HCT116 (cell line): ENCODE measurements around the gene LHPP. TPM values are rescaled to one million over a fixed set of nuclear protein-coding genes. Genes with fewer than 3 reads are reported as not detected.

Experiments used
- ATAC-seq: fragments of 200-7000 bp; cut with Tn5 transposase; 2 replicates; pipeline ENCODE4 v1.9.1; 2020; ENCODE audit warnings: mild to moderate bottlenecking, moderate library complexity
- BruUV-seq: library from RNA; stranded (reverse); fragments of 400-500 nt; replicated peaks from 2 replicates; lab custom pipeline; 2021; lab: Mats Ljungman, UMichigan
- CTCF ChIA-PET: fragments of 300-600 bp; sonication (Branson Sonifier 250); formaldehyde crosslinking; loops from one replicate; lab custom pipeline; 2021; ENCODE audit warnings: antibody characterized with exemption; lab: Charles Lee
- POLR2A ChIA-PET: fragments of 300-600, 350-600 bp; sonication (Branson Sonifier 250); formaldehyde crosslinking; loops from one replicate; lab custom pipeline; 2021; ENCODE audit warnings: antibody characterized with exemption; lab: Charles Lee
- RAD21 ChIA-PET, 2 experiments: fragments of 300-600 bp; sonication (Branson Sonifier 250); formaldehyde crosslinking; loops; one replicate each; lab custom pipeline; 2023; ENCODE audit warnings: low total read pairs in 2 of 2; ENCODE audit not compliant: uncharacterized antibody in 2 of 2, unreplicated experiment in 2 of 2, low non-redundant PET in 1 of 2; lab: Charles Lee
- DNase-seq: peaks from one replicate; pipeline ENCODE4 v3.0.0-alpha.2; 2010; ENCODE audit warnings: low read depth, low spot score
- H2AFZ ChIP-seq: fragments of 200-600 bp; shearing (Covaris generic), sonication (generic); 2 replicates; pipeline ENCODE4 v1.6.1; 2017; ENCODE audit warnings: low read depth, mixed run types, mixed read lengths, antibody characterized with exemption, low read length; ENCODE audit not compliant: poor library complexity, severe bottlenecking
- H3K27ac ChIP-seq: 2 replicates; pipeline ENCODE4 v1.5.1; 2012; ENCODE audit warnings: low read depth, low read length
- H3K27me3 ChIP-seq: fragments of 200-600 bp; sonication (generic); 2 replicates; pipeline ENCODE4 v1.6.1; 2016; ENCODE audit warnings: mixed run types, low read length, mixed read lengths; ENCODE audit not compliant: insufficient read depth
- H3K36me3 ChIP-seq, 2 experiments: fragments of 200-500 bp in 1 of 2; fragments of 200-600 bp in 1 of 2; sonication (Bioruptor generic) in 1 of 2; sonication (generic) in 1 of 2; 2 replicates each; pipeline versions ENCODE4 v1.5.1 to v1.6.1; 2014 to 2016; ENCODE audit warnings: low read length in 2 of 2, inconsistent platforms in 1 of 2, mixed read lengths in 1 of 2, mixed run types in 1 of 2; ENCODE audit not compliant: insufficient read depth in 2 of 2, control insufficient read depth in 1 of 2
- H3K4me1 ChIP-seq, 2 experiments: fragments of 200-600 bp in 1 of 2; sonication (generic) in 1 of 2; 2 replicates each; pipeline versions ENCODE4 v1.5.1 to v1.6.1; 2012 to 2017; ENCODE audit warnings: low read length in 2 of 2, inconsistent platforms in 1 of 2, mild to moderate bottlenecking in 1 of 2, mixed read lengths in 1 of 2, mixed run types in 1 of 2, moderate library complexity in 1 of 2; ENCODE audit not compliant: insufficient read depth in 2 of 2, control insufficient read depth in 1 of 2
- H3K4me2 ChIP-seq: fragments of 200-600 bp; sonication (generic); 2 replicates; pipeline ENCODE4 v1.6.1; 2017; ENCODE audit warnings: mixed run types, low read length, mixed read lengths
- H3K4me3 ChIP-seq, 2 experiments: fragments of 200-600 bp in 1 of 2; sonication (generic) in 1 of 2; replicated peaks in 1 of 2; 2 replicates each; pipeline ENCODE4 v1.5.1; 2011 to 2016; ENCODE audit warnings: low read length in 2 of 2, control low read depth in 1 of 2, low read depth in 1 of 2, mild to moderate bottlenecking in 1 of 2, mixed read lengths in 1 of 2, mixed run types in 1 of 2
- H3K79me2 ChIP-seq: fragments of 200-600 bp; sonication (generic); 2 replicates; pipeline ENCODE4 v1.6.1; 2017; ENCODE audit warnings: mild to moderate bottlenecking, mixed run types, low read length, moderate library complexity, mixed read lengths; ENCODE audit not compliant: insufficient read depth
- H3K9ac ChIP-seq: fragments of 200-600 bp; sonication (generic); 2 replicates; pipeline ENCODE4 v1.6.1; 2016; ENCODE audit warnings: low read length, mixed read lengths
- H3K9me2 ChIP-seq: fragments of 200-600 bp; sonication (generic), shearing (Covaris generic); 2 replicates; pipeline ENCODE4 v1.6.1; 2017; ENCODE audit warnings: mixed run types, mild to moderate bottlenecking, moderate library complexity; ENCODE audit not compliant: insufficient read depth
- H3K9me3 ChIP-seq, 2 experiments: fragments of 200-500 bp in 1 of 2; fragments of 200-600 bp in 1 of 2; sonication (Bioruptor generic) in 1 of 2; sonication (generic) in 1 of 2; 2 replicates each; pipeline ENCODE4 v1.6.1; 2014 to 2017; ENCODE audit warnings: low read length in 2 of 2, mixed read lengths in 2 of 2, inconsistent platforms in 1 of 2, low read depth in 1 of 2, mild to moderate bottlenecking in 1 of 2, mixed run types in 1 of 2, moderate library complexity in 1 of 2; ENCODE audit not compliant: control insufficient read depth in 1 of 2, insufficient read depth in 1 of 2
- H4K20me1 ChIP-seq: fragments of 200-600 bp; sonication (generic), shearing (Covaris generic); 2 replicates; pipeline ENCODE4 v1.6.1; 2017; ENCODE audit warnings: mixed run types, mild to moderate bottlenecking, moderate library complexity; ENCODE audit not compliant: insufficient read depth
- CBX3 ChIP-seq: IDR thresholded peaks from 2 replicates; pipeline ENCODE4 v1.6.1; 2012; ENCODE audit warnings: low read depth
- CEBPB ChIP-seq: IDR thresholded peaks from 2 replicates; pipeline ENCODE4 v1.6.1; 2012; ENCODE audit warnings: low read depth
- EGR1 ChIP-seq: IDR thresholded peaks from 2 replicates; pipeline ENCODE4 v1.6.1; 2012; ENCODE audit warnings: low read depth
- ELF1 ChIP-seq: IDR thresholded peaks from 2 replicates; pipeline ENCODE4 v1.6.1; 2012; ENCODE audit warnings: low read depth, borderline replicate concordance
- EZH2 ChIP-seq: fragments of 200-600 bp; sonication (generic); IDR thresholded peaks from 2 replicates; pipeline ENCODE4 v1.6.1; 2017; ENCODE audit warnings: antibody characterized with exemption, mixed run types
- FOSL1 ChIP-seq: IDR thresholded peaks from 2 replicates; pipeline ENCODE4 v1.6.1; 2012; ENCODE audit warnings: low read depth
- JUND ChIP-seq: IDR thresholded peaks from 2 replicates; pipeline ENCODE4 v1.6.1; 2012
- POLR2AphosphoS5 ChIP-seq: IDR thresholded peaks from 2 replicates; pipeline ENCODE4 v1.6.1; 2011; ENCODE audit warnings: mild to moderate bottlenecking, low read depth, low read length, moderate library complexity
- RAD21 ChIP-seq: IDR thresholded peaks from 2 replicates; pipeline ENCODE4 v1.6.1; 2012; ENCODE audit warnings: low read depth, mild to moderate bottlenecking
- SRF ChIP-seq: IDR thresholded peaks from 2 replicates; pipeline ENCODE4 v1.6.1; 2012; ENCODE audit warnings: low read depth
- ZFX ChIP-seq: fragments of 450-650 bp; IDR thresholded peaks from 2 replicates; pipeline ENCODE4 v1.6.1; 2017
- ZNF274 ChIP-seq: fragments of 200-500 bp; sonication (Bioruptor generic); IDR thresholded peaks from 2 replicates; pipeline ENCODE4 v1.6.1; 2014; ENCODE audit warnings: mild to moderate bottlenecking, low read depth, low read length, inconsistent platforms
- intact Hi-C: fragments of 100-400 bp; cut with micrococcal nuclease; formaldehyde crosslinking; loops from 2 replicates; pipeline ENCODE4 v1.10.0; 2022
- total RNA-seq: library from RNA; stranded (reverse); gene quantifications from one replicate; pipeline ENCODE4 v1.2.1, GENCODE V29; 2021; ENCODE audit not compliant: unreplicated experiment
- TF ChIP-seq, protein P1 (sequence below): IDR thresholded peaks from 2 replicates; pipeline ENCODE4 v1.6.1; 2012; ENCODE audit warnings: low read depth
- TF ChIP-seq, protein P2 (sequence below): IDR thresholded peaks from 2 replicates; pipeline ENCODE4 v1.6.1; 2012
- TF ChIP-seq, protein P3 (sequence below), 3 experiments: fragments of 200-600 bp in 1 of 3; sonication (generic) in 1 of 3; IDR thresholded peaks in 2 of 3; conservative IDR thresholded peaks in 1 of 3; 2 replicates each; pipeline ENCODE4 v1.5.1; 2012 to 2017; ENCODE audit warnings: low read depth in 2 of 3, low read length in 2 of 3, antibody characterized with exemption in 1 of 3, borderline replicate concordance in 1 of 3, control low read depth in 1 of 3, mild to moderate bottlenecking in 1 of 3, mixed read lengths in 1 of 3, mixed run types in 1 of 3, moderate library complexity in 1 of 3; ENCODE audit not compliant: insufficient read depth in 1 of 3
- TF ChIP-seq, protein P4 (sequence below): IDR thresholded peaks from 2 replicates; pipeline ENCODE4 v1.6.1; 2011; ENCODE audit warnings: mild to moderate bottlenecking, low read length, moderate library complexity; ENCODE audit not compliant: insufficient replicate concordance; ENCODE audit errors: extremely low read depth

Gene LHPP
- total RNA-seq, 1 experiment from 2014 or later: 45.8 TPM

DNA sequence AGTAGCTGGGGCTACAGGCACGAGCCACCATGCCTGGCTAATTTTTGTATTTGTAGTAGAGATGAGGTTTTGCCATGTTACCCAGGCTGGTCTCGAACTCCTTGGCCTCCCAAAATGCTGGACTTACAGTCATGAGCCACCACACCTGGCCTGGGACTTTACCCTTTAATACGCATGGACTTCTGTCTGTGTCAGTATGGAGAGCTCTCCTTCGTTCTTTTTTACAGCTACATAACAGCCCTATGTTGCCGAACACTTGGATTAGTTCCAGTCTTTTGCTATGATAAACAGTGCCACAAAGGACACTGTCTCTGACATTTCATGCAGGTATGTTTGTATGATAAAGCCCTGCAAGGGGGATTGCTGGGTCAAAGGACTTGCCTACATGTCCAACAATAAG is 32.0 kb upstream of the LHPP start (continued):
- TF ChIP-seq, protein P1, sequence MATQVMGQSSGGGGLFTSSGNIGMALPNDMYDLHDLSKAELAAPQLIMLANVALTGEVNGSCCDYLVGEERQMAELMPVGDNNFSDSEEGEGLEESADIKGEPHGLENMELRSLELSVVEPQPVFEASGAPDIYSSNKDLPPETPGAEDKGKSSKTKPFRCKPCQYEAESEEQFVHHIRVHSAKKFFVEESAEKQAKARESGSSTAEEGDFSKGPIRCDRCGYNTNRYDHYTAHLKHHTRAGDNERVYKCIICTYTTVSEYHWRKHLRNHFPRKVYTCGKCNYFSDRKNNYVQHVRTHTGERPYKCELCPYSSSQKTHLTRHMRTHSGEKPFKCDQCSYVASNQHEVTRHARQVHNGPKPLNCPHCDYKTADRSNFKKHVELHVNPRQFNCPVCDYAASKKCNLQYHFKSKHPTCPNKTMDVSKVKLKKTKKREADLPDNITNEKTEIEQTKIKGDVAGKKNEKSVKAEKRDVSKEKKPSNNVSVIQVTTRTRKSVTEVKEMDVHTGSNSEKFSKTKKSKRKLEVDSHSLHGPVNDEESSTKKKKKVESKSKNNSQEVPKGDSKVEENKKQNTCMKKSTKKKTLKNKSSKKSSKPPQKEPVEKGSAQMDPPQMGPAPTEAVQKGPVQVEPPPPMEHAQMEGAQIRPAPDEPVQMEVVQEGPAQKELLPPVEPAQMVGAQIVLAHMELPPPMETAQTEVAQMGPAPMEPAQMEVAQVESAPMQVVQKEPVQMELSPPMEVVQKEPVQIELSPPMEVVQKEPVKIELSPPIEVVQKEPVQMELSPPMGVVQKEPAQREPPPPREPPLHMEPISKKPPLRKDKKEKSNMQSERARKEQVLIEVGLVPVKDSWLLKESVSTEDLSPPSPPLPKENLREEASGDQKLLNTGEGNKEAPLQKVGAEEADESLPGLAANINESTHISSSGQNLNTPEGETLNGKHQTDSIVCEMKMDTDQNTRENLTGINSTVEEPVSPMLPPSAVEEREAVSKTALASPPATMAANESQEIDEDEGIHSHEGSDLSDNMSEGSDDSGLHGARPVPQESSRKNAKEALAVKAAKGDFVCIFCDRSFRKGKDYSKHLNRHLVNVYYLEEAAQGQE: no peak
- TF ChIP-seq RAD21 (no peak), ZNF274 (no peak), JUND (no peak), CEBPB (no peak)
- TF ChIP-seq, protein P2, sequence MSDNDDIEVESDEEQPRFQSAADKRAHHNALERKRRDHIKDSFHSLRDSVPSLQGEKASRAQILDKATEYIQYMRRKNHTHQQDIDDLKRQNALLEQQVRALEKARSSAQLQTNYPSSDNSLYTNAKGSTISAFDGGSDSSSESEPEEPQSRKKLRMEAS: no peak

DNA sequence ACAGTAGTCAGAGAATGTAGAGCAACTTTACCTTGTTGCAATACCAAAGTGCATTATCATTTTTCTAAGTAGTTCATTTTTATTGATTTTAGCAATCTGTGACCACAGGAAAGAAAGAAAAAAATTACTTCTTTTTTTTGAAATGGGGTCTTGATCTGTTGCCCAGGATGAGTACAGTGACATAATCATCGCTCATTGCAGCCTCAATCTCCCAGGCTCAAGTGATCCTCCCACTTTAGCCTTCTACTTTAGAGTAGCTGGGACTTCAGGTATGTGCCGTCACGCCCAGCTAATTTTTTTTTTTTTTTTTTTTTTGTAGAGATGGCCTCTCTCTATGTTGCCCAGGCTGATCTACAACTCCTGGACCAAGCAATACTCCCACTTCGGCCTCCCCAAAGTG is 31.5 kb upstream of the LHPP start:
- H3K4me2 ChIP-seq: no peak overlapping the region
- ChIA-PET RAD21 (no interaction called here), CTCF (no interaction called here), POLR2A (interaction anchor here (1.4 kb wide), 1 partner anchor 11 kb away, joined by 6 read pairs; the partner anchor contains the start of gene OAT)
- H3K36me3 ChIP-seq: no peaks in the 10 kb centered on the region
- intact Hi-C loops: no loop called here
- no peak overlapping the region for H3K4me3 ChIP-seq
- H3K79me2 ChIP-seq: no peaks in the 10 kb centered on the region
- H2AFZ ChIP-seq: no peak overlapping the region
- no peak overlapping the region for H3K27ac ChIP-seq
- H3K9ac ChIP-seq: no peak overlapping the region
- ATAC-seq: no peak
- H3K9me2 ChIP-seq: no peaks in the 10 kb centered on the region
- H3K9me3 ChIP-seq: no peaks in the 10 kb centered on the region
- H3K4me1 ChIP-seq: peaks cover 0 to under 1% of the 10 kb centered on the region in 2 experiments; a peak in 1 of 4 replicates
- H4K20me1 ChIP-seq: no peaks in the 10 kb centered on the region
- no peaks in the 10 kb centered on the region for H3K27me3 ChIP-seq
- BruUV-seq: no TSS peak
- no peak for DNase-seq
- no peak for TF ChIP-seq SRF
- TF ChIP-seq, protein P3, sequence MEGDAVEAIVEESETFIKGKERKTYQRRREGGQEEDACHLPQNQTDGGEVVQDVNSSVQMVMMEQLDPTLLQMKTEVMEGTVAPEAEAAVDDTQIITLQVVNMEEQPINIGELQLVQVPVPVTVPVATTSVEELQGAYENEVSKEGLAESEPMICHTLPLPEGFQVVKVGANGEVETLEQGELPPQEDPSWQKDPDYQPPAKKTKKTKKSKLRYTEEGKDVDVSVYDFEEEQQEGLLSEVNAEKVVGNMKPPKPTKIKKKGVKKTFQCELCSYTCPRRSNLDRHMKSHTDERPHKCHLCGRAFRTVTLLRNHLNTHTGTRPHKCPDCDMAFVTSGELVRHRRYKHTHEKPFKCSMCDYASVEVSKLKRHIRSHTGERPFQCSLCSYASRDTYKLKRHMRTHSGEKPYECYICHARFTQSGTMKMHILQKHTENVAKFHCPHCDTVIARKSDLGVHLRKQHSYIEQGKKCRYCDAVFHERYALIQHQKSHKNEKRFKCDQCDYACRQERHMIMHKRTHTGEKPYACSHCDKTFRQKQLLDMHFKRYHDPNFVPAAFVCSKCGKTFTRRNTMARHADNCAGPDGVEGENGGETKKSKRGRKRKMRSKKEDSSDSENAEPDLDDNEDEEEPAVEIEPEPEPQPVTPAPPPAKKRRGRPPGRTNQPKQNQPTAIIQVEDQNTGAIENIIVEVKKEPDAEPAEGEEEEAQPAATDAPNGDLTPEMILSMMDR (IDR thresholded peaks at IDR 0.05 in 2 of 3, conservative IDR thresholded peaks at IDR 0.05 in 1 of 3; ENCODE audit: borderline replicate concordance in 1 of 3, insufficient read depth in 1 of 3, low read depth in 2 of 3, low read length in 2 of 3): no peak
- TF ChIP-seq ZNF274: no peak
- no peak for TF ChIP-seq CEBPB
- no peak for TF ChIP-seq POLR2AphosphoS5
- TF ChIP-seq RAD21: no peak
- TF ChIP-seq ELF1: no peak
- no peak for TF ChIP-seq EGR1
- TF ChIP-seq FOSL1: no peak
- TF ChIP-seq EZH2: no peak
- TF ChIP-seq ZFX: no peak
- TF ChIP-seq CBX3: no peak
- TF ChIP-seq, protein P4, sequence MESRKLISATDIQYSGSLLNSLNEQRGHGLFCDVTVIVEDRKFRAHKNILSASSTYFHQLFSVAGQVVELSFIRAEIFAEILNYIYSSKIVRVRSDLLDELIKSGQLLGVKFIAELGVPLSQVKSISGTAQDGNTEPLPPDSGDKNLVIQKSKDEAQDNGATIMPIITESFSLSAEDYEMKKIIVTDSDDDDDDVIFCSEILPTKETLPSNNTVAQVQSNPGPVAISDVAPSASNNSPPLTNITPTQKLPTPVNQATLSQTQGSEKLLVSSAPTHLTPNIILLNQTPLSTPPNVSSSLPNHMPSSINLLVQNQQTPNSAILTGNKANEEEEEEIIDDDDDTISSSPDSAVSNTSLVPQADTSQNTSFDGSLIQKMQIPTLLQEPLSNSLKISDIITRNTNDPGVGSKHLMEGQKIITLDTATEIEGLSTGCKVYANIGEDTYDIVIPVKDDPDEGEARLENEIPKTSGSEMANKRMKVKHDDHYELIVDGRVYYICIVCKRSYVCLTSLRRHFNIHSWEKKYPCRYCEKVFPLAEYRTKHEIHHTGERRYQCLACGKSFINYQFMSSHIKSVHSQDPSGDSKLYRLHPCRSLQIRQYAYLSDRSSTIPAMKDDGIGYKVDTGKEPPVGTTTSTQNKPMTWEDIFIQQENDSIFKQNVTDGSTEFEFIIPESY: no peak
- no peak for TF ChIP-seq JUND
